ENCODE results near the gene GFM1.

DNA sequence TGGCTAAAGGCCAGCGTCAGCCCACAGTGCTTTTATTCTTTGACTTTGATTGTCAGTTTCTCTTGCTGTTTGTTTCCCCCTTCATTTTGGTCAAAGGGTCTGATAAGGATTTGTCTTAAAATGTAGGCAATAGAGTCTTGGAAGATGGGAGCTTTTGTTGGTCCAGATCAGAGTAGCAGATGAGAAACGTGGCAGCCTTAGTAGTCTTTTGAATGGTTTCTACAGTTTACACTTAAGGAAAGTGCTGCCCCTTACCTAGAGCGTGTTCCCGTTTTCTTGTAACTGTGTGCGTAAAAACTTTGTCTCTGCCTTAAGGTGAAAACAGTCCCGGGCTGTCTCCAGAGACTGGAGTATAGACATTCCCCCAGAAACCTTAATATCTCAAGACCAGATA lies 27.5 kb downstream of the GFM1 start:
- TF ChIP-seq, protein P1, sequence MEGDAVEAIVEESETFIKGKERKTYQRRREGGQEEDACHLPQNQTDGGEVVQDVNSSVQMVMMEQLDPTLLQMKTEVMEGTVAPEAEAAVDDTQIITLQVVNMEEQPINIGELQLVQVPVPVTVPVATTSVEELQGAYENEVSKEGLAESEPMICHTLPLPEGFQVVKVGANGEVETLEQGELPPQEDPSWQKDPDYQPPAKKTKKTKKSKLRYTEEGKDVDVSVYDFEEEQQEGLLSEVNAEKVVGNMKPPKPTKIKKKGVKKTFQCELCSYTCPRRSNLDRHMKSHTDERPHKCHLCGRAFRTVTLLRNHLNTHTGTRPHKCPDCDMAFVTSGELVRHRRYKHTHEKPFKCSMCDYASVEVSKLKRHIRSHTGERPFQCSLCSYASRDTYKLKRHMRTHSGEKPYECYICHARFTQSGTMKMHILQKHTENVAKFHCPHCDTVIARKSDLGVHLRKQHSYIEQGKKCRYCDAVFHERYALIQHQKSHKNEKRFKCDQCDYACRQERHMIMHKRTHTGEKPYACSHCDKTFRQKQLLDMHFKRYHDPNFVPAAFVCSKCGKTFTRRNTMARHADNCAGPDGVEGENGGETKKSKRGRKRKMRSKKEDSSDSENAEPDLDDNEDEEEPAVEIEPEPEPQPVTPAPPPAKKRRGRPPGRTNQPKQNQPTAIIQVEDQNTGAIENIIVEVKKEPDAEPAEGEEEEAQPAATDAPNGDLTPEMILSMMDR (IDR thresholded peaks at IDR 0.05; ENCODE audit: insufficient read depth, low read length, poor library complexity, severe bottlenecking), result no peak
- no peak for TF ChIP-seq EZH2phosphoT487 (conservative IDR thresholded peaks at IDR 0.05; ENCODE audit: low read length)
